Keratinocyte (primary cell): Measurements from ENCODE around the gene DUSP5. TPM values are rescaled to one million over a fixed set of nuclear protein-coding genes. Genes with fewer than 3 reads are reported as not detected.
A peak's percentile ranks its signal among the peaks of the same experiment; 100 is the strongest.
"Not testable (repeated sequence)": the region's sequence is repeated elsewhere in the genome, so short reads cannot be mapped to it uniquely, and the experiment has no call there.

Experiments
- DNase-seq: peaks from one replicate; pipeline ENCODE4 v3.0.0-alpha.2; 2011; ENCODE audit warnings: low read depth, missing footprints, low spot score
- FAIRE-seq: peaks from 2 replicates; lab custom pipeline; 2011; peaks lifted over from hg19 to GRCh38; lab: Jason Lieb, UNC
- H2AFZ ChIP-seq: 2 replicates; pipeline ENCODE4 v1.6.0; 2012; ENCODE audit warnings: low read length, control low read depth, inconsistent platforms; ENCODE audit not compliant: control insufficient read depth
- H3K27ac ChIP-seq: 2 replicates; pipeline ENCODE4 v1.5.1; 2011; ENCODE audit warnings: low read length; ENCODE audit not compliant: control insufficient read depth, insufficient read depth
- H3K27me3 ChIP-seq: 3 replicates; pipeline ENCODE4 v1.6.0; 2011; ENCODE audit warnings: low read length; ENCODE audit not compliant: control insufficient read depth, insufficient read depth; ENCODE audit errors: extremely low read depth
- H3K36me3 ChIP-seq, 2 experiments: 2 replicates in 1 of 2; 3 replicates in 1 of 2; pipeline ENCODE4 v1.5.1; 2011; ENCODE audit warnings: low read length in 2 of 2, mild to moderate bottlenecking in 1 of 2; ENCODE audit not compliant: control insufficient read depth in 2 of 2, insufficient read depth in 2 of 2; ENCODE audit errors: extremely low read depth in 1 of 2
- H3K4me1 ChIP-seq: 3 replicates; pipeline ENCODE4 v1.5.1; 2011; ENCODE audit warnings: low read length; ENCODE audit not compliant: control insufficient read depth, insufficient read depth; ENCODE audit errors: extremely low read depth
- H3K4me2 ChIP-seq: 3 replicates; pipeline ENCODE4 v1.6.0; 2011; ENCODE audit warnings: low read depth, low read length; ENCODE audit not compliant: control insufficient read depth, insufficient read depth; ENCODE audit errors: extremely low read depth
- H3K4me3 ChIP-seq, 3 experiments: fragments of 200-600 bp in 1 of 3; sonication (generic) in 1 of 3; 2 replicates in 2 of 3; 3 replicates in 1 of 3; pipeline ENCODE4 v1.5.1; 2011 to 2016; ENCODE audit warnings: low read length in 3 of 3, mild to moderate bottlenecking in 3 of 3, control low read depth in 2 of 3, inconsistent platforms in 1 of 3, low read depth in 1 of 3, mixed read lengths in 1 of 3, mixed run types in 1 of 3, moderate library complexity in 1 of 3; ENCODE audit not compliant: control insufficient read depth in 2 of 3, insufficient read depth in 2 of 3; ENCODE audit errors: extremely low read depth in 1 of 3
- H3K79me2 ChIP-seq: 2 replicates; pipeline ENCODE4 v1.6.0; 2012; ENCODE audit warnings: low read length; ENCODE audit not compliant: control insufficient read depth, insufficient read depth
- H3K9ac ChIP-seq: 3 replicates; pipeline ENCODE4 v1.6.0; 2011; ENCODE audit warnings: low read length; ENCODE audit not compliant: control insufficient read depth, insufficient read depth; ENCODE audit errors: extremely low read depth
- H3K9me1 ChIP-seq: 3 replicates; pipeline ENCODE4 v1.6.0; 2011; ENCODE audit warnings: low read length; ENCODE audit not compliant: control insufficient read depth, insufficient read depth; ENCODE audit errors: extremely low read depth
- H3K9me3 ChIP-seq: 2 replicates; pipeline ENCODE4 v1.5.1; 2012; ENCODE audit warnings: low read depth, low read length; ENCODE audit not compliant: control insufficient read depth
- H4K20me1 ChIP-seq: 3 replicates; pipeline ENCODE4 v1.6.0; 2011; ENCODE audit warnings: low read length; ENCODE audit not compliant: control insufficient read depth, insufficient read depth; ENCODE audit errors: extremely low read depth
- EZH2 ChIP-seq: IDR thresholded peaks from one replicate; pipeline ENCODE4 v1.6.1; 2012; ENCODE audit warnings: inconsistent platforms, mild to moderate bottlenecking, low read length, moderate library complexity
- dilution Hi-C: fragments of 300-500 bp; cut with MboI; formaldehyde crosslinking; loops from one replicate; pipeline ENCODE4 v1.7.0; 2020; ENCODE audit warnings: low sequenced_read_pairs; ENCODE audit not compliant: extremely low pct_ligation_motif_present
- polyA plus RNA-seq, 5 experiments: library from polyadenylated mRNA; depleted of rRNA in 3 of 5; stranded (reverse) in 3 of 5; stranded (forward) in 1 of 5; unstranded in 1 of 5; fragments of >200 nt; gene quantifications; 1 replicate in 1 of 5; 2 replicates in 3 of 5; 3 replicates in 1 of 5; pipeline versions ENCODE4 v1.2.1 to v1.2.3, GENCODE V29; 2011 to 2012; ENCODE audit warnings: missing spikeins in 2 of 5, low read depth in 1 of 5, low replicate concordance in 1 of 5
- TF ChIP-seq, protein P1 (sequence below), 3 experiments: IDR thresholded peaks in 1 of 3; conservative IDR thresholded peaks in 1 of 3; optimal IDR thresholded peaks in 1 of 3; 2 replicates in 2 of 3; 3 replicates in 1 of 3; pipeline versions ENCODE3 to v1.5.1; 2011; ENCODE audit warnings: low read length in 3 of 3, mild to moderate bottlenecking in 3 of 3, moderate library complexity in 2 of 3, control low read depth in 1 of 3, inconsistent platforms in 1 of 3; ENCODE audit not compliant: insufficient read depth in 2 of 3; ENCODE audit errors: extremely low read depth in 1 of 3

Gene DUSP5
- polyA plus RNA-seq, 1 donor (not counting 4 experiments of a cell fraction or from before 2014, with no cell fraction given) = 49.6 TPM

DNA sequence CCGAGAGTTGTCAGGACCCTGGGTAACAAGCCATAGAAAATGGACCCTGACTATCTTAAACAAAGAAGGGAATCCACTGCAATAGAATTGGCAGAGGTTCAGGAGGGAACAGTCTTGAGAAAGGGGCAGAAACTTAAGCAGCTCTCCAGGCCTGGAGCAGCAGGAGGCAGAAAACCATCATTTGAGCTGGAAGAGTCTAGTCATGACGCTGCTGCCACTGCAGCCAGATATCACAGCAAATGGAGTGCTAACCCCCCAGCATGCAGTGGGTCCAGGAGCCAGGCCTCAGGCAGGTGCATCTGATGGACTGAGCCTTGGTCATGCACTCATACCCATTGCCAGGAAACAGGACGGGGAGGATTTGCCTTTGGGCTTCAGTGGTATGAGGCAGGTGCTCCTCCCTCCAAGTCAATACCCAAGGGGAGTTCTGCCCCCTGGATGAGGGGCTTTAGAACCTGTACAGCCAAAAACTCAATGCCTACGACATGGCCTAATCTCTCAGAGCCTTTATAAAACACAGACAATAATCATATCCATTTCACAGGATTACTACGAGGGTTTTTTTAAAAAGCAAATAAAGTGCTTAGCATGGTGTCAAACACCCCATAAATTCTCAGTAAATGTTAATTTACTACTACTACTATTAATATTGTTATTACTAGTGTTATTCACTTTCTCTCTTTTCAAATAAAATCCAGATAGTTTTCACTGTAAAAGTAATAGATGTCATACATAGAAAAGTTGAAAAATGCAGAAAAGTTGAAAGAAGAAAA, 30.7 kb downstream of the DUSP5 start:
- no peaks in the 10 kb centered on the region for H3K9me3 ChIP-seq
- dilution Hi-C loops = no loop called here
- H3K27ac ChIP-seq = peak overlapping the region; percentile 26
- H3K27me3 ChIP-seq = no peaks in the 10 kb centered on the region
- no peaks in the 10 kb centered on the region for H3K79me2 ChIP-seq
- H3K36me3 ChIP-seq = no peaks in the 10 kb centered on the region
- no peak overlapping the region for H3K4me3 ChIP-seq
- H3K9ac ChIP-seq = no peak overlapping the region
- peaks cover 2% of the 10 kb centered on the region for H3K9me1 ChIP-seq
- DNase-seq (no peak), FAIRE-seq (no peak)
- H4K20me1 ChIP-seq = no peaks in the 10 kb centered on the region
- H2AFZ ChIP-seq = no peak overlapping the region
- TF ChIP-seq, protein P1, sequence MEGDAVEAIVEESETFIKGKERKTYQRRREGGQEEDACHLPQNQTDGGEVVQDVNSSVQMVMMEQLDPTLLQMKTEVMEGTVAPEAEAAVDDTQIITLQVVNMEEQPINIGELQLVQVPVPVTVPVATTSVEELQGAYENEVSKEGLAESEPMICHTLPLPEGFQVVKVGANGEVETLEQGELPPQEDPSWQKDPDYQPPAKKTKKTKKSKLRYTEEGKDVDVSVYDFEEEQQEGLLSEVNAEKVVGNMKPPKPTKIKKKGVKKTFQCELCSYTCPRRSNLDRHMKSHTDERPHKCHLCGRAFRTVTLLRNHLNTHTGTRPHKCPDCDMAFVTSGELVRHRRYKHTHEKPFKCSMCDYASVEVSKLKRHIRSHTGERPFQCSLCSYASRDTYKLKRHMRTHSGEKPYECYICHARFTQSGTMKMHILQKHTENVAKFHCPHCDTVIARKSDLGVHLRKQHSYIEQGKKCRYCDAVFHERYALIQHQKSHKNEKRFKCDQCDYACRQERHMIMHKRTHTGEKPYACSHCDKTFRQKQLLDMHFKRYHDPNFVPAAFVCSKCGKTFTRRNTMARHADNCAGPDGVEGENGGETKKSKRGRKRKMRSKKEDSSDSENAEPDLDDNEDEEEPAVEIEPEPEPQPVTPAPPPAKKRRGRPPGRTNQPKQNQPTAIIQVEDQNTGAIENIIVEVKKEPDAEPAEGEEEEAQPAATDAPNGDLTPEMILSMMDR (optimal IDR thresholded peaks at IDR 0.05 in 1 of 3, IDR thresholded peaks at IDR 0.05 in 1 of 3, conservative IDR thresholded peaks at IDR 0.05 in 1 of 3; ENCODE audit: extremely low read depth in 1 of 3, insufficient read depth in 2 of 3, low read length in 3 of 3) = no peak
- no peak for TF ChIP-seq EZH2
- H3K4me1 ChIP-seq = peaks cover 51% of the 10 kb centered on the region
- no peak overlapping the region for H3K4me2 ChIP-seq

DNA sequence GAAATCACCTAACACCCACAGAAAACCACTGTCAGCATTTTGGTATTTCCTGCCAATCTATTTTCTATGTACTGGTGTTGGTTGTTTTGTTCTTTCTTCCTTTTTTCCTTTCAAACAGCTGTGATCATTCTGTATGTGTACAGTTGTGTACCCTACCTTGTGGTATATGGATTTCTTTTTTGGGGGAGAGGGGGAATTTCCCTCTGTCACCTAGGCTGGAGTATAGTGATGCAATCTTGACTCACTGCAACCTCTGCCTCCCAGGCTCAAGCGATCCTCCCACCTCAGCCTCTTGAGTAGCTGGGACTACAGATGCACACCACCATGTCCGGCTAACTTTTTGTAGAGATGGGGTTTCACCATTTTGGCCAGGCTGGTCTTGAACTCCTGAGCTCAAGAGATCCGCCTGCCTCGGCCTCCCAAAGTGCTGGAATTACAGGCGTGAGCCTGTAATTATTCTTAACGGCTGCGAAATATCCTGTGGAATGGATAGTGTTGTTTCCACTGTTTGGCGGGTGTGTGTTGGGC, 31.4 kb downstream of the DUSP5 start:
- H3K27ac ChIP-seq, DNase-seq, H4K20me1 ChIP-seq, H3K79me2 ChIP-seq, H2AFZ ChIP-seq, H3K4me3 ChIP-seq, H3K9me1 ChIP-seq, FAIRE-seq, H3K36me3 ChIP-seq, dilution Hi-C loops, H3K9me3 ChIP-seq, H3K27me3 ChIP-seq, H3K9ac ChIP-seq: not testable (repeated sequence)
- Histone ChIP-seq H3K4me2 (peak overlapping the region; percentile 4), H3K4me1 (peaks cover 51% of the 10 kb centered on the region)
